H9 (cell line): ENCODE measurements around the gene CDH20. TPM values are rescaled to one million over a fixed set of nuclear protein-coding genes. Genes with fewer than 3 reads are reported as not detected.

ENCODE experiments used
- DNase-seq: peaks from one replicate; pipeline ENCODE4 v3.0.0-alpha.2; 2017
- H2AFZ ChIP-seq: one replicate; pipeline ENCODE4 v1.6.1; 2013; ENCODE audit warnings: mild to moderate bottlenecking, low read length, control low read depth, moderate library complexity
- H2AK5ac ChIP-seq: 2 replicates; pipeline ENCODE4 v1.6.1; 2013; ENCODE audit warnings: low read length, control low read depth, mixed read lengths; ENCODE audit not compliant: insufficient read length
- H2BK120ac ChIP-seq: one replicate; pipeline ENCODE4 v1.6.1; 2013; ENCODE audit warnings: low read depth, mild to moderate bottlenecking, low read length, control low read depth, inconsistent platforms; ENCODE audit not compliant: poor library complexity, severe bottlenecking
- H2BK12ac ChIP-seq: 2 replicates; pipeline ENCODE4 v1.6.1; 2013; ENCODE audit warnings: low read length, control low read depth, mixed read lengths, low read depth; ENCODE audit not compliant: insufficient read length
- H2BK15ac ChIP-seq: 2 replicates; pipeline ENCODE4 v1.6.1; 2013; ENCODE audit warnings: low read depth, low read length, control low read depth
- H2BK20ac ChIP-seq: one replicate; pipeline ENCODE4 v1.6.1; 2013; ENCODE audit warnings: low read depth, mild to moderate bottlenecking, low read length, control low read depth, inconsistent platforms; ENCODE audit not compliant: poor library complexity, severe bottlenecking
- H2BK5ac ChIP-seq: 2 replicates; pipeline ENCODE4 v1.6.1; 2013; ENCODE audit warnings: low read length, control low read depth, mixed read lengths; ENCODE audit not compliant: insufficient read length
- H3K14ac ChIP-seq: 2 replicates; pipeline ENCODE4 v1.6.1; 2013; ENCODE audit warnings: low read length, control low read depth; ENCODE audit not compliant: insufficient read depth
- H3K18ac ChIP-seq: 2 replicates; pipeline ENCODE4 v1.6.1; 2013; ENCODE audit warnings: low read depth, mild to moderate bottlenecking, mixed read lengths, low read length, control low read depth; ENCODE audit not compliant: insufficient read length
- H3K23ac ChIP-seq: 2 replicates; pipeline ENCODE4 v1.6.1; 2013; ENCODE audit warnings: low read length, control low read depth, mixed read lengths, low read depth; ENCODE audit not compliant: insufficient read length
- H3K23me2 ChIP-seq: 2 replicates; pipeline ENCODE4 v1.6.1; 2013; ENCODE audit warnings: low read depth, mild to moderate bottlenecking, mixed read lengths, low read length, control low read depth; ENCODE audit not compliant: insufficient read length, poor library complexity, severe bottlenecking
- H3K27ac ChIP-seq: 2 replicates; pipeline ENCODE4 v1.5.1; 2013; ENCODE audit warnings: low read length, control low read depth, mixed read lengths, low read depth; ENCODE audit not compliant: insufficient read length
- H3K27me3 ChIP-seq: 2 replicates; pipeline ENCODE4 v1.6.1; 2013; ENCODE audit warnings: low read length, control low read depth, inconsistent platforms; ENCODE audit not compliant: insufficient read depth
- H3K4ac ChIP-seq: 2 replicates; pipeline ENCODE4 v1.6.1; 2013; ENCODE audit warnings: low read depth, mild to moderate bottlenecking, control low read depth, inconsistent platforms, low read length, moderate library complexity
- H3K4me1 ChIP-seq: 2 replicates; pipeline ENCODE4 v1.6.1; 2013; ENCODE audit warnings: low read length, control low read depth, inconsistent platforms; ENCODE audit not compliant: insufficient read depth
- H3K4me2 ChIP-seq: 2 replicates; pipeline ENCODE4 v1.6.1; 2013; ENCODE audit warnings: low read length, control low read depth, mixed read lengths; ENCODE audit not compliant: insufficient read length, insufficient read depth
- H3K56ac ChIP-seq: 2 replicates; pipeline ENCODE4 v1.6.1; 2013; ENCODE audit warnings: low read depth, mild to moderate bottlenecking, mixed read lengths, low read length, control low read depth; ENCODE audit not compliant: insufficient read length
- H3K79me1 ChIP-seq: 2 replicates; pipeline ENCODE4 v1.6.1; 2013; ENCODE audit warnings: low read depth, mild to moderate bottlenecking, moderate library complexity, low read length, control low read depth, inconsistent platforms; ENCODE audit not compliant: insufficient read depth, poor library complexity, severe bottlenecking
- H3K79me2 ChIP-seq: 2 replicates; pipeline ENCODE4 v1.6.1; 2013; ENCODE audit warnings: low read length, control low read depth, inconsistent platforms; ENCODE audit not compliant: insufficient read depth
- H3K9ac ChIP-seq: 2 replicates; pipeline ENCODE4 v1.6.1; 2013; ENCODE audit warnings: low read length, control low read depth, mixed read lengths; ENCODE audit not compliant: insufficient read length; ENCODE audit errors: extremely low read depth
- H3K9me3 ChIP-seq: one replicate; pipeline ENCODE4 v1.6.1; 2013; ENCODE audit warnings: low read depth, low read length, inconsistent platforms; ENCODE audit not compliant: control insufficient read depth
- H3T11ph ChIP-seq: one replicate; pipeline ENCODE4 v1.6.1; 2013; ENCODE audit warnings: mild to moderate bottlenecking, low read length, control low read depth, inconsistent platforms
- H4K20me1 ChIP-seq: one replicate; pipeline ENCODE4 v1.6.1; 2013; ENCODE audit not compliant: control insufficient read depth, insufficient read length, insufficient read depth
- H4K5ac ChIP-seq: 2 replicates; pipeline ENCODE4 v1.6.1; 2013; ENCODE audit warnings: low read depth, mild to moderate bottlenecking, mixed read lengths, low read length, control low read depth; ENCODE audit not compliant: insufficient read length
- H4K8ac ChIP-seq: replicated peaks from 2 replicates; pipeline ENCODE4 v1.6.1; 2013; ENCODE audit warnings: low read length, control low read depth, mixed read lengths, low read depth; ENCODE audit not compliant: insufficient read length
- H4K91ac ChIP-seq: 2 replicates; pipeline ENCODE4 v1.6.1; 2013; ENCODE audit warnings: low read depth, mild to moderate bottlenecking, moderate library complexity, mixed read lengths, low read length, control low read depth; ENCODE audit not compliant: insufficient read length
- H3K27ac Mint-ChIP-seq, 3 experiments: 2 replicates in 2 of 3; 3 replicates in 1 of 3; pipeline ENCODE4 v1.8.0; 2020 to 2021; ENCODE audit warnings: mixed read lengths in 3 of 3, mild to moderate bottlenecking in 1 of 3, moderate library complexity in 1 of 3
- H3K27me3 Mint-ChIP-seq: 2 replicates; pipeline ENCODE4 v1.8.0; 2021; ENCODE audit warnings: low read depth, mild to moderate bottlenecking, moderate library complexity, mixed read lengths
- H3K36me3 Mint-ChIP-seq, 3 experiments: 2 replicates in 2 of 3; 3 replicates in 1 of 3; pipeline ENCODE4 v1.8.0; 2020 to 2021; ENCODE audit warnings: low read depth in 3 of 3, mixed read lengths in 3 of 3; ENCODE audit not compliant: insufficient read depth in 1 of 3
- H3K4me1 Mint-ChIP-seq, 2 experiments: 2 replicates each; pipeline ENCODE4 v1.8.0; 2020; ENCODE audit warnings: mixed read lengths in 2 of 2
- H3K4me3 Mint-ChIP-seq, 2 experiments: 2 replicates in 1 of 2; 3 replicates in 1 of 2; pipeline ENCODE4 v1.8.0; 2020 to 2021; ENCODE audit warnings: mild to moderate bottlenecking in 2 of 2, mixed read lengths in 2 of 2, moderate library complexity in 1 of 2
- H3K9me3 Mint-ChIP-seq, 2 experiments: 2 replicates in 1 of 2; 3 replicates in 1 of 2; pipeline ENCODE4 v1.8.0; 2020; ENCODE audit warnings: mild to moderate bottlenecking in 2 of 2, mixed read lengths in 2 of 2, moderate library complexity in 1 of 2
- CTCF ChIP-seq: fragments of 200-600 bp; sonication (generic); conservative IDR thresholded peaks from 3 replicates; pipeline ENCODE4 v1.8.0; 2021; ENCODE audit warnings: antibody characterized with exemption, mild to moderate bottlenecking
- WGBS: extraction: QIAGEN DNeasy Blood & Tissue Kit; methylation state at CpG from one replicate; pipeline ENCODE4 v1.1.7; 2013; ENCODE audit warnings: missing lambda C conversion rate, low lambda C conversion rate, mixed read lengths; ENCODE audit not compliant: insufficient read length; ENCODE audit errors: extremely low coverage; 5-methylcytosine and 5-hydroxymethylcytosine counted together
- total RNA-seq: library from RNA; stranded (reverse); gene quantifications from 2 replicates; pipeline ENCODE4 v1.2.1, GENCODE V29; 2021

Gene CDH20
- total RNA-seq, 1 experiment from 2014 or later, result not detected

- no peaks in the 10 kb centered on the region for H3K36me3 Mint-ChIP-seq
- no CpG with 5 or more reads among the region's 1 CpG for WGBS
- Histone ChIP-seq H3K27me3 (no peaks in the 10 kb centered on the region), H3K4ac (no peak overlapping the region), H3K79me2 (no peaks in the 10 kb centered on the region), H3K18ac (no peak overlapping the region), H2AFZ (no peak overlapping the region), H3T11ph (no peak overlapping the region), H3K27ac (no peak overlapping the region), H4K20me1 (no peaks in the 10 kb centered on the region), H3K23me2 (no peaks in the 10 kb centered on the region), H3K9ac (no peak overlapping the region), H3K4me1 (no peaks in the 10 kb centered on the region), H2BK15ac (no peak overlapping the region), H3K79me1 (no peaks in the 10 kb centered on the region), H2BK5ac (no peak overlapping the region), H3K4me2 (no peak overlapping the region), H2BK20ac (no peak overlapping the region), H4K91ac (no peak overlapping the region), H2BK120ac (no peak overlapping the region), H2BK12ac (no peak overlapping the region), H4K5ac (no peak overlapping the region), H3K14ac (no peak overlapping the region), H4K8ac (no peak overlapping the region), H3K23ac (no peak overlapping the region), H3K9me3 (no peaks in the 10 kb centered on the region), H3K56ac (no peak overlapping the region), H2AK5ac (no peak overlapping the region)
- no peaks in the 10 kb centered on the region for H3K27me3 Mint-ChIP-seq
- DNase-seq, result no peak
- no peak for TF ChIP-seq CTCF
- H3K27ac Mint-ChIP-seq, result no peak overlapping the region
- no peaks in the 10 kb centered on the region for H3K4me1 Mint-ChIP-seq
- no peak overlapping the region for H3K4me3 Mint-ChIP-seq
- no peaks in the 10 kb centered on the region for H3K9me3 Mint-ChIP-seq
These were observed 80.2 kb downstream of the CDH20 start for GRCh38 chr18:61413396-61413795.
